Adrenal gland (tissue), 12 donors: ENCODE measurements around the gene BEST4. TPM values are rescaled to one million over a fixed set of nuclear protein-coding genes. Genes with fewer than 3 reads are reported as not detected.

Source experiments
- DNase-seq, 7 donors: peaks; one replicate each; pipeline ENCODE4 v3.0.0-alpha.2; 2019 to 2020
- H3K27ac ChIP-seq, 5 donors: fragments of 200-600 bp; sonication (generic) in 4 of 5; 1 replicate in 3 of 5; 2 replicates in 2 of 5; pipeline versions ENCODE4 v1.5.1 to v1.8.0; 2016 to 2020; ENCODE audit warnings: mild to moderate bottlenecking in 1 of 5
- H3K27me3 ChIP-seq: fragments of 200-600 bp; 2 replicates; pipeline ENCODE4 v1.8.0; 2021
- H3K36me3 ChIP-seq, 2 donors: fragments of 200-600 bp; replicated peaks in 1 of 2; 1 replicate in 1 of 2; 2 replicates in 1 of 2; pipeline versions ENCODE4 v1.5.1 to v1.8.0; 2018 to 2022
- H3K4me1 ChIP-seq, 2 donors: fragments of 200-600 bp; replicated peaks in 1 of 2; 1 replicate in 1 of 2; 2 replicates in 1 of 2; pipeline versions ENCODE4 v1.5.1 to v1.8.0; 2018 to 2021
- H3K4me3 ChIP-seq, 4 donors: fragments of 200-600 bp; sonication (generic) in 3 of 4; one replicate each; pipeline ENCODE4 v1.5.1; 2016 to 2018
- H3K9me3 ChIP-seq, 3 donors: fragments of 200-600 bp; sonication (generic) in 1 of 3; replicated peaks in 1 of 3; 1 replicate in 2 of 3; 2 replicates in 1 of 3; pipeline versions ENCODE4 v1.5.1 to v1.8.0; 2016 to 2021
- CTCF ChIP-seq, 6 experiments: fragments of 450-650 bp in 4 of 6; fragments of 200-600 bp in 2 of 6; sonication (generic) in 1 of 6; IDR thresholded peaks; 1 replicate in 5 of 6; 2 replicates in 1 of 6; pipeline versions ENCODE4 v1.5.1 to v1.8.0; 2016 to 2021; ENCODE audit warnings: antibody characterized with exemption in 6 of 6, mild to moderate bottlenecking in 2 of 6, moderate library complexity in 1 of 6
- POLR2A ChIP-seq, 2 donors: fragments of 450-650 bp; IDR thresholded peaks; one replicate each; pipeline ENCODE4 v1.6.1; 2017; ENCODE audit warnings: antibody characterized with exemption in 2 of 2, mild to moderate bottlenecking in 2 of 2, moderate library complexity in 1 of 2
- WGBS, 4 donors: extraction: QIAGEN DNeasy Blood & Tissue Kit in 2 of 4; methylation state at CpG; one replicate each; pipeline versions ENCODE4 v1.1.5 to v1.1.7; 2013 to 2017; 5-methylcytosine and 5-hydroxymethylcytosine counted together
- intact Hi-C, 2 donors: fragments of 100-400 bp; cut with DNase I; formaldehyde crosslinking; loops; one replicate each; pipeline versions ENCODE4 v1.14.1 to v1.15.0; 2022 to 2023
- polyA plus RNA-seq, 3 donors: library from polyadenylated mRNA; stranded (reverse); fragments of 200-250 nt in 2 of 3; fragments of 350-450 nt in 1 of 3; fragmentation: Illumina TruSeq in 1 of 3; extraction: RNeasy Lipid Tissue Mini Kit (QIAGEN cat#74804) in 1 of 3; gene quantifications; one replicate each; pipeline ENCODE4 v1.2.3, GENCODE V29; 2013 to 2014
- total RNA-seq, 9 donors: library from RNA; depleted of rRNA in 4 of 9; stranded (reverse); fragments of >200 nt in 4 of 9; fragments of 120-200 nt in 1 of 9; fragmentation: NEBNext Ultra II Directional in 1 of 9; extraction: Animal tissue kit (Norgen Biotek cat#: 25700) in 1 of 9; gene quantifications; one replicate each; pipeline versions ENCODE4 v1.1.0 to v1.2.4, GENCODE V29; 2013 to 2023
- donor health status: healthy with polysubstance abuse.
- donor health status: Bipolar disorder and iron deficiency.
- donor health status: DM: yes; HTN: yes; CAD: no.
- donor health status: DM: no; HTN: no; CAD: no.
- donor health status: DM: no; HTN: no; CAD: no.
- donor health status: DM: yes; HTN: yes; CAD: no.

Gene BEST4
- total and polyA plus RNA-seq, 12 donors: 0.09 to 6.2 (median 0.68) TPM; not detected in 1

GRCh38 chr1:44759077-44759476, 28.9 kb downstream of the BEST4 start:
- TF ChIP-seq CTCF (IDR thresholded peaks at IDR 0.05) (no peak), POLR2A (IDR thresholded peaks at IDR 0.05) (no peak)
- intact Hi-C loops: no loop called here
- Histone ChIP-seq H3K27ac (no peak overlapping the region), H3K4me3 (no peak overlapping the region), H3K36me3 (no peaks in the 10 kb centered on the region), H3K4me1 (no peaks in the 10 kb centered on the region), H3K9me3 (no peaks in the 10 kb centered on the region), H3K27me3 (no peaks in the 10 kb centered on the region)
- 89 to 95% (median 91%) methylated on average over 10 to 11 of the region's 11 CpGs for WGBS, 4 donors
- DNase-seq: no peak

- TF ChIP-seq POLR2A (IDR thresholded peaks at IDR 0.05) (no peak), CTCF (IDR thresholded peaks at IDR 0.05) (no peak)
- Histone ChIP-seq H3K4me1 (no peaks in the 10 kb centered on the region), H3K27ac (no peak overlapping the region), H3K27me3 (no peaks in the 10 kb centered on the region), H3K9me3 (no peaks in the 10 kb centered on the region), H3K36me3 (no peaks in the 10 kb centered on the region), H3K4me3 (no peak overlapping the region)
- WGBS, 4 donors: 93 to 99% (median 95%) methylated on average over 2 of the region's 2 CpGs
- DNase-seq: no peak
- intact Hi-C loops: no loop called here
Observed at GRCh38 chr1:44757420-44757819, 30.6 kb downstream of the BEST4 start.

DNA sequence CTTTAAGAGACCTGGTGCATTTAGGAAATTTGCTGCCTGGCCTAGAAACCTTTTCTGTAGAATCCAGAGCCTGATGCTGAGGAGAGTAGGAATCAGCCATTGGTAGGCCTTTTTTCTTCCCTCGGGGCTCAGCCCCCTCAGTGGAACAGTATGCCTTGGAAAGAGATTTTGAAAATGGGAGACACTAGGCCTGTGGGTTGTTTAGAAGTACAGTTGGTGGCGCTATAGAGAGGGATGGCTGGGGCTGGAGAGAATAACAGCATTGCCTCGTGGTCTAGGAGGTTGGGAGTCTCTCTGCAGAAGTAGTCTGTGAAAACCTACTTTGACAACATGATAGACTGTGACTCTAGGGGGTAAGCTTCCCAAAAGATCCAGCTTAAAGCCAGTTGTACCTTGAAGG, 40.1 kb downstream of the BEST4 start:
- no peak overlapping the region for H3K4me3 ChIP-seq
- no peak overlapping the region for H3K27ac ChIP-seq
- no peak for TF ChIP-seq POLR2A (IDR thresholded peaks at IDR 0.05)
- H3K4me1 ChIP-seq: no peaks in the 10 kb centered on the region
- intact Hi-C loops: no loop called here
- WGBS, 4 donors: 85 to 98% (median 95%) methylated on average over 3 of the region's 3 CpGs
- no peak for DNase-seq
- H3K27me3 ChIP-seq: no peaks in the 10 kb centered on the region
- H3K36me3 ChIP-seq: no peaks in the 10 kb centered on the region
- no peaks in the 10 kb centered on the region for H3K9me3 ChIP-seq

- 75 to 91% (median 89%) methylated on average over 1 of the region's 1 CpG for WGBS, 4 donors
- H3K27ac ChIP-seq: no peak overlapping the region
- no peak overlapping the region for H3K4me3 ChIP-seq
- intact Hi-C loops: loop anchor here in 1 of 2 donors (5.0 kb wide), 1 partner anchor 34 kb away; the partner anchor contains the start of gene RPS8
- no peaks in the 10 kb centered on the region for H3K9me3 ChIP-seq
- H3K27me3 ChIP-seq: no peaks in the 10 kb centered on the region
- no peak for TF ChIP-seq CTCF (IDR thresholded peaks at IDR 0.05)
- TF ChIP-seq POLR2A (IDR thresholded peaks at IDR 0.05): no peak
- DNase-seq: no peak
- no peaks in the 10 kb centered on the region for H3K36me3 ChIP-seq
- peaks cover 6 to 11% of the 10 kb centered on the region in 2 donors for H3K4me1 ChIP-seq
Observed at GRCh38 chr1:44743211-44743610, 44.8 kb downstream of the BEST4 start.

GRCh38 chr1:44740179-44740617, 47.8 kb downstream of the BEST4 start:
- peak overlapping the region in 1 of 5 donors; percentile 92 for H3K27ac ChIP-seq
- TF ChIP-seq CTCF (IDR thresholded peaks at IDR 0.05): no peak
- no peak for TF ChIP-seq POLR2A (IDR thresholded peaks at IDR 0.05)

More at GRCh38 chr1:44740179-44740617, 47.8 kb downstream of the BEST4 start:
- intact Hi-C loops: loop anchor here in 1 of 2 donors (5.0 kb wide), 1 partner anchor 37 kb away; the partner anchor contains the start of gene RPS8
- 2 to 8% (median 3%) methylated on average over 14 of the region's 14 CpGs for WGBS, 4 donors
- peaks cover 6 to 11% of the 10 kb centered on the region in 2 donors for H3K4me1 ChIP-seq
- H3K36me3 ChIP-seq: no peaks in the 10 kb centered on the region
- no peaks in the 10 kb centered on the region for H3K27me3 ChIP-seq
- H3K4me3 ChIP-seq: peak overlapping the region in 1 of 4 donors; percentile 69
- H3K9me3 ChIP-seq: no peaks in the 10 kb centered on the region
- no peak for DNase-seq
